ENCODE results near the gene PSAPL1.
"Not testable (repeated sequence)": the region's sequence is repeated elsewhere in the genome, so short reads cannot be mapped to it uniquely, and the experiment has no call there.

PSAPL1 gene

GRCh38 chr4:7458477-7458876 lies 23.7 kb upstream of the PSAPL1 start:
- DNase-seq (ENCODE audit: low read depth in 2 of 2, low spot score in 1 of 2): no peak

GRCh38 chr4:7458066-7458425 lies 23.3 kb upstream of the PSAPL1 start:
- no peak for DNase-seq (ENCODE audit: low read depth in 2 of 2, low spot score in 1 of 2)

DNA sequence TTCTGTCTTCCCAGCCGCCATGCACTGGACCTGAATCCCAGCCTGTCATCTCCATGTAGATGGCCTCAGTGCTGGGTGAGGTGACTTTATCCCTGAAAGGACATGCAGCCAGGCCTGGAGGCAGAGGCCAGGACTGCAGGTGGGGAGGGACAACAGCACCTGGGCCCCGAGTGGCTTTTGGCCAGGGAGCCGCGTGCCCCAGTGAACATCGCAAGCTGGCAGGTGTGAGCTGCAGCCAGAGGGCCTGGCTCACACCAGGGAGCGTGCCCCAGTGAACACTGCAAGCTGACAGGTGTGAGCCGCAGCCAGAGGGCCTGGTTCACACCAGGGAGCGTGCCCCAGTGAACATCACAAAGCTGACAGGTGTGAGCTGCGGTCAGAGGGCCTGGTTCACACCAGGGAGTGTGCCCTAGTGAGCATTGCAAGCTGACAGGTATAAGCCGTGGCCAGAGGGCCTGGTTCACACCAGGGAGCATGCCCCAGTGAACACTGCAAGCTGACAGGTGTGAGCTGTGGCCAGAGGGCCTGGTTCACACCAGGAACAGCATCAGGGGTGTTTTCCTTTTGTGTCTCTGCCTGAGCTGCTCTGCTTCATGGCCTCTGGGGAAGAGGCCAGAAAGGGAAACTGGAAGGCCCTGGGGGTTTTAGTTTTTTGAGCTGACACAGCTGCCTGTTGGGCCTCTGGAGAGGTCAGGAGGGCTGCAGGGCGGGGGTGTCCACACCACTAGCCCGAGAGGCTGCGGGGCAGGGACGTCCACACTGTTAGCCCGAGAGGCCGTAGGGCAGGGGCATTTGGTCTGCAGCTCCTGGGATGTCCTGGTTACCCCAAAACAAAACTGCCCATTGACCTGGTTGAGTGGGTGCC lies 22.7 kb upstream of the PSAPL1 start:
- DNase-seq (ENCODE audit: low read depth in 2 of 2, low spot score in 1 of 2): no peak

GRCh38 chr4:7452802-7453201 lies 18.1 kb upstream of the PSAPL1 start:
- DNase-seq (ENCODE audit: low read depth in 2 of 2, low spot score in 1 of 2): not testable (repeated sequence)

- DNase-seq (ENCODE audit: low read depth in 2 of 2, low spot score in 1 of 2): no peak
Observed at GRCh38 chr4:7451800-7452199, 17.1 kb upstream of the PSAPL1 start.

DNA sequence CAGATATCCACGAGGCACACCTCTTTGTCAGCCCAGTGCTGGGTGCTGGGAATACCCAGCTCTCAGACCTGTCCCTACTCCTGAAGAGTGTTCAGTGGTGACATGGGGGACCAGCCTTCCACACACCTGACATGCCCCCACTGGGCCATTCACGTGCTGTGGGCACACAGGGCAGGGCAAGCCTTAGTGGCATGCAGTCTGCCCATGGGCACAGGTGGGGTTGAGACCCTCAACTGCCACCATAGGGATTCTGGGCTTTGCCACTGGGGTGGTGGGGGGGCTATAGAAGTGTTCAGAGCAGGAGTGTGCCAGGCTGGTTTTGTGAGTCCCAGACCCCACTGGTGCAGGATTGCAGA lies 16.7 kb upstream of the PSAPL1 start:
- DNase-seq (ENCODE audit: low read depth in 2 of 2, low spot score in 1 of 2): no peak

DNA sequence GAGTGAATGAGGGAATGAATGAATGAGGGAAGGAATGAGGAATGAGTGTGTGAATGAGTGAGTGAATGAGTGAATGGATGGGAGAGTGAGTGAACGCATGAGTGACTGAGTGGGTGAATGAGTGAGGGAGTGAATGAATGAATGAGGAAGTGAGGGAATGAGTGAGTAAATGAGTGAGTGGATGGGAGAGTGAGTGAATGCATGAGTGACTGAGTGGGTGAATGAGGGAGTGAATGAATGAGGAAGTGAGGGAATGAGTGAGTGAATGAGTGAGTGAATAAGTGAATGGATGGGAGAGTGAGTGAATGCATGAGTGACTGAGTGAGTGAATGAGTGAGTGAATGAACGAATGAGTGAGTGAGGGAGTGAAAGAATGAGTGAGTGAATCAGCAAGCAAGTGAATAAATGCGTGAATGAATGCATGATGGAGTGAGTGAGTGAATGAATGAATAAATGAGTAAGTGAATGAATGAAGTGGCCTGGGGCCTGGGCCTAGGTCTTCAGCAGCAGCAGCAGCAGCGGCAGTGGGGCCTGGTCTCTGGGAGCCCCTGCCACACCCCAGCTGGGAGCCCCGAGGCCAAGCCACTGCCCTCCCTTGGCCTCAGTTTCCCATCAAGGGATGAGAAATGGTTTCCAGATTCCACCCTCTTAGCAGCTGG lies 16.2 kb upstream of the PSAPL1 start:
- DNase-seq (ENCODE audit: low read depth in 2 of 2, low spot score in 1 of 2): no peak

GRCh38 chr4:7448036-7448435 lies 13.3 kb upstream of the PSAPL1 start:
- no peak for DNase-seq (ENCODE audit: low read depth in 2 of 2, low spot score in 1 of 2)

DNA sequence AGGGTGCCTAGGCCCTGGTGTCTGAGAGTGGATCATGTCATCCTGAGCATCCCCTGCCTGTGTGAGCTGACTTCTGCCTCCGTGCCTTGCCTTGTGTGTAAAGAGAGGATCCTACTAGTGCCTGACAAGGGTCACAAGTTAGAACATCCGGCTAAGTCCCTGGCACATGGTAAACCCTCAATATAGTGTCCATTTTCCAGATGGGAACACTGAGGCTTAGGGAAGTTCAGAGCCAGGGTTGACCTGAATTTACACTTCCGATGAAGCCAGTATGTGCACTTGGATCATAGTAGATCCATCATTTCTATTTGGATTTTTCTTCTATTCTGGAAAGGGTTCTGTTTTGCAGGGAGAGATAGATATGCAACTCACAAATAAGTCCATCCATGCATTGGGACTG lies 12.5 kb upstream of the PSAPL1 start:
- DNase-seq (ENCODE audit: low read depth in 2 of 2, low spot score in 1 of 2): no peak

GRCh38 chr4:7444731-7445130 lies 10.0 kb upstream of the PSAPL1 start:
- DNase-seq (ENCODE audit: low read depth in 2 of 2, low spot score in 1 of 2): no peak

DNA sequence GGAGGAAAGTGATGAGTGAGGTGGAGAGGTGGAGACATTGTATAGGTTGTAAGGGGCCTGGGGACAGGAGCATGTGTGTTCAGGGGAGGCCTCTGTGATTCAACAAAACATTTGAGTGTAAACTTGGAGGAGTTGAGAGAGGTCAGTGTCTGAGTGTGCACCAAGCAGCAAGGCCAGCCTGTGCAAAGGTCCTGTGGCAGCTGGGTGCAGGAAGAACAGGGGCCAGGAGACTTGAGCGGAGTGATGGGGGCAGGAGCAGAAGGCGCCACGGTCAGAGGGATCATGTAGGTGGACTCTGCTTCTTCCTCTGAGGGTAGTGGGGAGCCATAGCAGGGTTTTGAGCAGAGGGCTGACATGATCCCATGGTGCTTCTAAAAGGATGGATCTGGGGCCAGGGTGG lies 9.6 kb upstream of the PSAPL1 start:
- no peak for DNase-seq (ENCODE audit: low read depth in 2 of 2, low spot score in 1 of 2)

GRCh38 chr4:7442574-7443162 lies 7.9 kb upstream of the PSAPL1 start:
- DNase-seq (ENCODE audit: low read depth in 2 of 2, low spot score in 1 of 2): no peak

GRCh38 chr4:7441201-7441600 lies 6.5 kb upstream of the PSAPL1 start:
- no peak for DNase-seq (ENCODE audit: low read depth in 2 of 2, low spot score in 1 of 2)

- no peak for DNase-seq (ENCODE audit: low read depth in 2 of 2, low spot score in 1 of 2)
Observed at GRCh38 chr4:7439699-7440098, 5.0 kb upstream of the PSAPL1 start.

DNA sequence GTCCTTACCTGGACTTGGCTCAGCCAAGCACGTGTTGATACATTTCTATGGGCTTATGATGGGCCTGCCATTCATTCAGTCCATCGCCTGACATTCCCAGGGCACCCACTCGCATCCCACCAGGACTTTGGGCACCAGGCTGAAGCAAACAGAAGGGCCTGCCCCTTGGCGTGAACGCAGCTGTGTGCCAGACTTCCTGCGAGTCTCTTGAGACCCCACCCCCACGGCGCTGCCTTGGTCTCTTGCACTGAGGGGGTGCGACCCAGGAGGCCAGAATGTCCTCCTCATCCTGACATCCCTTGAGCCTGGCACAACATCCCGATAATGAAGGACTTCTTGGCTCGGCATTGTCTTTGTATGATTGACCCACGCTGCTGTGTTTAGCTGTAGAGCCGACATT lies 1.5 kb upstream of the PSAPL1 start:
- no peak for DNase-seq (ENCODE audit: low read depth in 2 of 2, low spot score in 1 of 2)

GRCh38 chr4:7435471-7436061 lies 836 bp upstream of the PSAPL1 start:
- no peak for DNase-seq (ENCODE audit: low read depth in 2 of 2, low spot score in 1 of 2)

DNA sequence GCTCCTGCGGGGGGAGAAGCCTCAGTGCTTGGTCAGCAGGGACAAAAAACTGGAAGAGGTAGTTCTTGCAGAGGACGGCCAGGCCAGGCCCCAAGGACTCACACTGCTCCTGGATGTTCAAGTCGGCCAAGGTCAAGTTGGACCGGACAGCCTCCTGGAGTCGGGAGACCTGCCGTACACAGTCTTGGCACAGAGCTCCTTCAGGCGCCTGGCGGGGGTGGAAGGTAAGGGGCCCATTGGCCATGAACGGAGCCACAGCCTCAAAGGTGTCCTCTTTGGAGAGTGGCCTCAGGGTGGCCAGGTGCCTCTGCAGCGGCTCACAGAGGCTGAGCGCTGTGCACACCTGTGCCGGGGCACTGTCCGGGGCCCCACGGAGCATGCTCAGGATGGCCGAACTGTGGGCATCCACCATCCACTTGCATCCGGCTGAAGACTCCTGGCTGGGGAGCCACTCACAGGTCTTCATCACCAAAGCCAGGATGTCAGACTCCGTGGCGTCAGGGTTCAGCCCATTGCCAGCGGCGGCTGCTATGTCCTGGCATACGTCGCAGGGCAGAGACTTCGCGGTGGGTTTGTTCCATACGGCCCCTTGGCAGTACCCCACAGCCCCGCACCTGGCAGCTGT lies 477 bp downstream of the PSAPL1 start:
- DNase-seq (ENCODE audit: low read depth in 2 of 2, low spot score in 1 of 2): no peak

- DNase-seq (ENCODE audit: low read depth in 2 of 2, low spot score in 1 of 2): no peak
Observed at GRCh38 chr4:7433376-7434140, 1.2 kb downstream of the PSAPL1 start.

DNA sequence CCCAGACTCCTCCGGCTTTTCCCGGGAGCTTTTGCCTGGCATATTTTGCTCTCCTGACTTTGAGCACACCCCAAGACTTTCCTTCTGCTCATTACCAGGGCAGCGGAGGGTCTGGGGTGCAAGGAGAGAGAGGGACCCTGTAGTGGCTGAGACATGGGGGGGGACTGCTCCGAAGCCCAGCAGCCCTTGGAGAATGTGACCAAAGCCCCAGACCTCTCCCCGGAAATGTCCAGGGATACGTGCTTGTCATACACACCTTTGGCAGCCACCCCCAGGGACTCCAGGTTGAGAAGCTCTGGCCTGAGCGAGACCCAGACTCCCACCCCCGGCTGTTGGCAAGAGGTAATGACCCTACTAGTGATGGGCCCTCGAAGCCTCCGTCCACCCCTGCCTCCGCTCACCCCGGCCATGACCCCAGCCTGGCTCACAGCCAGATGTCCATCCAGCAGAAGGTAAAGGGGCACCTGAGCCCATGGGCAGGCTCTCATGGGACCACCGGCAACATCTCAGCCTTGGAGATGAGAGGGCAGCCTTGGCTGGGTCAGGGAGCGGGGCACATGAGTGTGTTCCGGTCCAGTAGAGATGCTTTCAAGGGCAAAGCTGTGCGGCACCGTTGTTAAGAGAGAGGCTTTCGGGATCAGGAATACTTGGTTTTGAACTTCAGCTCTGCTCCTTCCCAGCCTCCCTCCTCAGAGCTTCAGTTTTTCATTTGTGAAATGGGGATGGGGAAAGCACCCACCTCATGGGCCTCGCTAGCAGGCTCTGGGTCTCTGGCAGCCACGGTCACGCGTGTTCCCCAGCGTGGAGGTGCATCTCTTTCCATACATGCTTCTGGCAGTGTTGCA lies 2.0 kb downstream of the PSAPL1 start:
- DNase-seq (ENCODE audit: low read depth in 2 of 2, low spot score in 1 of 2): no peak
